Activated CD8-positive, alpha-beta memory T cell treated with anti-CD3 and anti-CD28 coated beads, Interleukin-2, amount 10 ng/mL, durations not matched to agents 7 days and 5 days (primary cell): ENCODE measurements around the gene SFMBT2. TPM values are rescaled to one million over a fixed set of nuclear protein-coding genes. Genes with fewer than 3 reads are reported as not detected.

Source experiments
- ATAC-seq: fragments of 150-1000 bp; cut with Tn5 transposase; one replicate; pipeline ENCODE4 v1.10.0; 2021; ENCODE audit warnings: moderate library complexity
- CTCF ChIA-PET: fragments of 350-600 bp; sonication (Branson Sonifier 250); formaldehyde crosslinking; loops from one replicate; lab custom pipeline; 2021; ENCODE audit warnings: antibody characterized with exemption; lab: Charles Lee
- DNase-seq: peaks from one replicate; pipeline ENCODE4 v3.0.0-alpha.2; 2020
- H3K27ac Mint-ChIP-seq: one replicate; pipeline ENCODE4 v1.8.0; 2021; ENCODE audit warnings: mild to moderate bottlenecking, mixed read lengths
- H3K27me3 Mint-ChIP-seq: one replicate; pipeline ENCODE4 v1.8.0; 2021; ENCODE audit warnings: mixed read lengths
- H3K36me3 Mint-ChIP-seq: one replicate; pipeline ENCODE4 v1.8.0; 2021; ENCODE audit warnings: mild to moderate bottlenecking, mixed read lengths
- H3K4me1 Mint-ChIP-seq: one replicate; pipeline ENCODE4 v1.8.0; 2021; ENCODE audit warnings: mixed read lengths
- H3K4me3 Mint-ChIP-seq: one replicate; pipeline ENCODE4 v1.8.0; 2021; ENCODE audit warnings: mild to moderate bottlenecking, moderate library complexity, mixed read lengths
- H3K9me3 Mint-ChIP-seq: one replicate; pipeline ENCODE4 v1.8.0; 2022; ENCODE audit warnings: low read depth, mixed read lengths
- total RNA-seq, 2 experiments: library from RNA; stranded (reverse); gene quantifications; one replicate each; pipeline ENCODE4 v1.2.3, GENCODE V29; 2021

SFMBT2 gene
- total RNA-seq, 2 experiments from 2014 or later = 49.5 to 69.0 TPM

- H3K36me3 Mint-ChIP-seq = peaks cover 6% of the 10 kb centered on the region
- H3K4me1 Mint-ChIP-seq = peaks cover 41% of the 10 kb centered on the region
- CTCF ChIA-PET = no interaction called here
- H3K4me3 Mint-ChIP-seq = no peak overlapping the region
- H3K9me3 Mint-ChIP-seq = no peaks in the 10 kb centered on the region
- H3K27ac Mint-ChIP-seq = no peak overlapping the region
- no peak for ATAC-seq
- DNase-seq = no peak
- no peaks in the 10 kb centered on the region for H3K27me3 Mint-ChIP-seq
These were observed 149.5 kb downstream of the SFMBT2 start for GRCh38 chr10:7261351-7261750.

- Mint-ChIP-seq H3K27ac (no peak overlapping the region), H3K27me3 (no peaks in the 10 kb centered on the region), H3K9me3 (no peaks in the 10 kb centered on the region), H3K36me3 (peaks cover 6% of the 10 kb centered on the region), H3K4me1 (peaks cover 45% of the 10 kb centered on the region), H3K4me3 (no peak overlapping the region)
- DNase-seq (no peak), ATAC-seq (no peak)
- CTCF ChIA-PET = interaction anchor here (1.0 to 2.1 kb wide), 2 partner anchors 8 to 18 kb away, joined by 3 to 9 read pairs; no protein-coding TSS in a partner anchor
These were observed 149.9 kb downstream of the SFMBT2 start for GRCh38 chr10:7260912-7261311.

GRCh38 chr10:7260412-7260900 is 150.4 kb downstream of the SFMBT2 start:
- DNase-seq (no peak), ATAC-seq (peak; percentile 35)
- Mint-ChIP-seq H3K4me1 (peaks cover 50% of the 10 kb centered on the region), H3K27me3 (no peaks in the 10 kb centered on the region), H3K36me3 (peaks cover 6% of the 10 kb centered on the region), H3K27ac (peak overlapping the region; percentile 78), H3K4me3 (no peak overlapping the region), H3K9me3 (no peaks in the 10 kb centered on the region)
- CTCF ChIA-PET = interaction anchor here (1.0 to 2.1 kb wide), 4 partner anchors 9 to 37 kb away, joined by 3 to 9 read pairs (median 4); no protein-coding TSS in a partner anchor

- Mint-ChIP-seq H3K4me3 (no peak overlapping the region), H3K9me3 (no peaks in the 10 kb centered on the region), H3K36me3 (peaks cover 18% of the 10 kb centered on the region), H3K27ac (peak overlapping the region; percentile 72), H3K27me3 (no peaks in the 10 kb centered on the region), H3K4me1 (peaks cover 59% of the 10 kb centered on the region)
- CTCF ChIA-PET = interaction anchor here (0.5 to 2.1 kb wide), 17 partner anchors 10 to 1257 kb away, joined by 3 to 9 read pairs (median 4); partner anchors contain the start of gene SFMBT2
- peak; percentile 85 for ATAC-seq
- peak; percentile 92 for DNase-seq
These were observed 151.8 kb downstream of the SFMBT2 start for GRCh38 chr10:7258948-7259523.

GRCh38 chr10:7255517-7255916 is 155.3 kb downstream of the SFMBT2 start:
- no peak for ATAC-seq
- Mint-ChIP-seq H3K27ac (peak overlapping the region; percentile 63), H3K9me3 (no peaks in the 10 kb centered on the region), H3K27me3 (no peaks in the 10 kb centered on the region), H3K4me1 (peaks cover 61% of the 10 kb centered on the region), H3K36me3 (peaks cover 28% of the 10 kb centered on the region), H3K4me3 (no peak overlapping the region)
- DNase-seq = no peak
- CTCF ChIA-PET = interaction anchor here (2.2 kb wide), 1 partner anchor 336 kb away, joined by 7 read pairs; no protein-coding TSS in a partner anchor

- H3K27ac Mint-ChIP-seq = no peak overlapping the region
- H3K9me3 Mint-ChIP-seq = no peaks in the 10 kb centered on the region
- DNase-seq (no peak), ATAC-seq (peak; percentile 60)
- H3K27me3 Mint-ChIP-seq = no peaks in the 10 kb centered on the region
- H3K4me1 Mint-ChIP-seq = peaks cover 32% of the 10 kb centered on the region
- no peak overlapping the region for H3K4me3 Mint-ChIP-seq
- peaks cover 28% of the 10 kb centered on the region for H3K36me3 Mint-ChIP-seq
- CTCF ChIA-PET = no interaction called here
These were observed 159.0 kb downstream of the SFMBT2 start for GRCh38 chr10:7251696-7252465.

- Mint-ChIP-seq H3K27me3 (no peaks in the 10 kb centered on the region), H3K4me3 (no peak overlapping the region), H3K9me3 (no peaks in the 10 kb centered on the region), H3K4me1 (peaks cover 18% of the 10 kb centered on the region), H3K36me3 (peaks cover 31% of the 10 kb centered on the region), H3K27ac (no peak overlapping the region)
- CTCF ChIA-PET = no interaction called here
- ATAC-seq = no peak
- no peak for DNase-seq
These were observed 160.6 kb downstream of the SFMBT2 start for GRCh38 chr10:7250236-7250635.

- Mint-ChIP-seq H3K36me3 (peaks cover 30% of the 10 kb centered on the region), H3K4me3 (no peak overlapping the region), H3K9me3 (no peaks in the 10 kb centered on the region), H3K4me1 (peaks cover 25% of the 10 kb centered on the region), H3K27ac (no peak overlapping the region), H3K27me3 (no peaks in the 10 kb centered on the region)
- DNase-seq = no peak
- CTCF ChIA-PET = no interaction called here
- ATAC-seq = no peak
These were observed 162.2 kb downstream of the SFMBT2 start for GRCh38 chr10:7248585-7249164.

- DNase-seq (no peak), ATAC-seq (no peak)
- CTCF ChIA-PET = no interaction called here
- Mint-ChIP-seq H3K27ac (no peak overlapping the region), H3K4me3 (no peak overlapping the region), H3K9me3 (no peaks in the 10 kb centered on the region), H3K4me1 (peaks cover 30% of the 10 kb centered on the region), H3K36me3 (peaks cover 31% of the 10 kb centered on the region), H3K27me3 (no peaks in the 10 kb centered on the region)
These were observed 162.7 kb downstream of the SFMBT2 start for GRCh38 chr10:7248148-7248547.

- H3K27ac Mint-ChIP-seq = no peak overlapping the region
- H3K36me3 Mint-ChIP-seq = peaks cover 46% of the 10 kb centered on the region
- DNase-seq = no peak
- H3K9me3 Mint-ChIP-seq = no peaks in the 10 kb centered on the region
- H3K4me3 Mint-ChIP-seq = no peak overlapping the region
- peaks cover 27% of the 10 kb centered on the region for H3K4me1 Mint-ChIP-seq
- ATAC-seq = no peak
- H3K27me3 Mint-ChIP-seq = no peaks in the 10 kb centered on the region
- CTCF ChIA-PET = no interaction called here
These were observed 165.3 kb downstream of the SFMBT2 start for GRCh38 chr10:7245505-7245904.

- Mint-ChIP-seq H3K36me3 (peaks cover 55% of the 10 kb centered on the region), H3K27ac (peak overlapping the region; percentile 84), H3K9me3 (no peaks in the 10 kb centered on the region), H3K4me1 (peaks cover 43% of the 10 kb centered on the region), H3K27me3 (no peaks in the 10 kb centered on the region), H3K4me3 (peak overlapping the region; percentile 43)
- DNase-seq (peak; percentile 51), ATAC-seq (peak; percentile 79)
- CTCF ChIA-PET = interaction anchor here (0.7 to 2.4 kb wide), 7 partner anchors 10 to 326 kb away, joined by 3 to 9 read pairs (median 4); no protein-coding TSS in a partner anchor
These were observed 167.0 kb downstream of the SFMBT2 start for GRCh38 chr10:7243873-7244272.

GRCh38 chr10:7243139-7243538 is 167.7 kb downstream of the SFMBT2 start:
- Mint-ChIP-seq H3K9me3 (no peaks in the 10 kb centered on the region), H3K27ac (no peak overlapping the region), H3K4me1 (peaks cover 46% of the 10 kb centered on the region), H3K27me3 (no peaks in the 10 kb centered on the region), H3K36me3 (peaks cover 59% of the 10 kb centered on the region), H3K4me3 (no peak overlapping the region)
- ATAC-seq (no peak), DNase-seq (no peak)
- CTCF ChIA-PET = interaction anchor here (0.7 to 2.4 kb wide), 6 partner anchors 9 to 325 kb away, joined by 3 to 9 read pairs (median 4); no protein-coding TSS in a partner anchor

- H3K4me1 Mint-ChIP-seq = peaks cover 47% of the 10 kb centered on the region
- H3K36me3 Mint-ChIP-seq = peaks cover 72% of the 10 kb centered on the region
- CTCF ChIA-PET = no interaction called here
- H3K9me3 Mint-ChIP-seq = no peaks in the 10 kb centered on the region
- DNase-seq (peak; percentile 80), ATAC-seq (peak; percentile 79)
- no peak overlapping the region for H3K4me3 Mint-ChIP-seq
- peak overlapping the region; percentile 33 for H3K27ac Mint-ChIP-seq
- H3K27me3 Mint-ChIP-seq = no peaks in the 10 kb centered on the region
These were observed 171.4 kb downstream of the SFMBT2 start for GRCh38 chr10:7239312-7239985.
